Peyer's patch (tissue), 4 donors: ENCODE measurements around the gene HDC. TPM values are rescaled to one million over a fixed set of nuclear protein-coding genes. Genes with fewer than 3 reads are reported as not detected.
A peak's percentile ranks its signal among the peaks of the same experiment; 100 is the strongest.

Source experiments
- DNase-seq, 3 donors: peaks; one replicate each; pipeline ENCODE4 v3.0.0-alpha.2; 2017 to 2019
- H3K27ac ChIP-seq, 4 donors: fragments of 200-600 bp; sonication (generic); one replicate each; pipeline ENCODE4 v1.5.1; 2016 to 2019
- H3K27me3 ChIP-seq, 2 donors: fragments of 200-600 bp; sonication (generic); one replicate each; pipeline ENCODE4 v1.5.1; 2019
- H3K36me3 ChIP-seq, 3 donors: fragments of 200-600 bp; sonication (generic); one replicate each; pipeline ENCODE4 v1.5.1; 2016 to 2019
- H3K4me1 ChIP-seq, 4 donors: fragments of 200-600 bp; sonication (generic); one replicate each; pipeline ENCODE4 v1.5.1; 2016 to 2019
- H3K4me3 ChIP-seq, 4 donors: fragments of 200-600 bp; sonication (generic); 1 replicate in 3 of 4; 2 replicates in 1 of 4; pipeline ENCODE4 v1.5.1; 2016 to 2019; ENCODE audit warnings: mild to moderate bottlenecking in 1 of 4
- H3K9me3 ChIP-seq, 4 donors: fragments of 200-600 bp; sonication (generic); one replicate each; pipeline ENCODE4 v1.5.1; 2016 to 2019; ENCODE audit warnings: mild to moderate bottlenecking in 1 of 4
- POLR2A ChIP-seq, 2 donors: fragments of 450-650 bp; IDR thresholded peaks; one replicate each; pipeline ENCODE4 v1.5.1; 2017; ENCODE audit warnings: antibody characterized with exemption in 2 of 2, mild to moderate bottlenecking in 2 of 2, moderate library complexity in 2 of 2
- total RNA-seq, 4 donors: library from RNA; depleted of rRNA; stranded (reverse); fragments of >200 nt; gene quantifications; one replicate each; pipeline ENCODE4 v1.1.0, GENCODE V29; 2016
- TF ChIP-seq, protein P1 (sequence below), 6 experiments: fragments of 450-650 bp in 4 of 6; fragments of 200-600 bp in 2 of 6; sonication (generic) in 1 of 6; IDR thresholded peaks; one replicate each; pipeline ENCODE4 v1.5.1; 2017 to 2019; ENCODE audit warnings: antibody characterized with exemption in 6 of 6, mild to moderate bottlenecking in 3 of 6, moderate library complexity in 1 of 6

HDC gene
- total RNA-seq, 4 donors from 2014 or later = 0.80 to 21.5 (median 1.2) TPM; not detected in 1

DNA sequence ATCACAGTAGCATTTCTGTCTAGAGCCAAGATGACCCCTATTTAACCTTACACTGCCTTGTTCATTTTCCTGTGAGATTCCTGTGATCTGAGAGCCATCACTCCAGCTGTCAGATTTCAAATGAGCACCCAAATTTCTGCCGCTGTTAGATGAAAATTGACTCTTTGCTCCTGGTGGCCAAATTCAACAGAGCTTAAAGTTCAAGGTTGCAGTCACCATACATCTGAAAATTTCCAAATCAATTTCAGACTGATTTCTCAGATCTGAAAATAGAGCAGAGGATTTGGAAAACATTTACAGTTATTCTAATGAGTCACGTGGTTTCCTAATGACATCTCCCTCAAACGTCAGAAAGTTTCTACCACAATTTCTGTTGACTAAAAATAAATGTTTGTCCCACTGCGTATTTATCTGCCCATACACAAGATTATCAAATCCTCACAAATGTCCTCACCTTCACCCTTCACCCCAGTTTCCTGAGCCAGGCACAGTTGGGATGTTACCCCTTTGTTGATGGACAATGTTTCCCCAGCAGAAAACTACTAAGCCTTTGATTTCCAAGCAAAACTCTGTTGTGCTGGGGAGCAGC, 16.4 kb downstream of the HDC start:
- Histone ChIP-seq H3K27me3 (no peaks in the 10 kb centered on the region), H3K4me3 (no peak overlapping the region), H3K4me1 (peaks cover 0 to 9% (median 5%) of the 10 kb centered on the region in 4 donors), H3K9me3 (no peaks in the 10 kb centered on the region), H3K36me3 (no peaks in the 10 kb centered on the region), H3K27ac (no peak overlapping the region)
- TF ChIP-seq POLR2A (IDR thresholded peaks at IDR 0.05) = no peak
- TF ChIP-seq, protein P1, sequence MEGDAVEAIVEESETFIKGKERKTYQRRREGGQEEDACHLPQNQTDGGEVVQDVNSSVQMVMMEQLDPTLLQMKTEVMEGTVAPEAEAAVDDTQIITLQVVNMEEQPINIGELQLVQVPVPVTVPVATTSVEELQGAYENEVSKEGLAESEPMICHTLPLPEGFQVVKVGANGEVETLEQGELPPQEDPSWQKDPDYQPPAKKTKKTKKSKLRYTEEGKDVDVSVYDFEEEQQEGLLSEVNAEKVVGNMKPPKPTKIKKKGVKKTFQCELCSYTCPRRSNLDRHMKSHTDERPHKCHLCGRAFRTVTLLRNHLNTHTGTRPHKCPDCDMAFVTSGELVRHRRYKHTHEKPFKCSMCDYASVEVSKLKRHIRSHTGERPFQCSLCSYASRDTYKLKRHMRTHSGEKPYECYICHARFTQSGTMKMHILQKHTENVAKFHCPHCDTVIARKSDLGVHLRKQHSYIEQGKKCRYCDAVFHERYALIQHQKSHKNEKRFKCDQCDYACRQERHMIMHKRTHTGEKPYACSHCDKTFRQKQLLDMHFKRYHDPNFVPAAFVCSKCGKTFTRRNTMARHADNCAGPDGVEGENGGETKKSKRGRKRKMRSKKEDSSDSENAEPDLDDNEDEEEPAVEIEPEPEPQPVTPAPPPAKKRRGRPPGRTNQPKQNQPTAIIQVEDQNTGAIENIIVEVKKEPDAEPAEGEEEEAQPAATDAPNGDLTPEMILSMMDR (IDR thresholded peaks at IDR 0.05) = no peak
- no peak for DNase-seq

DNA sequence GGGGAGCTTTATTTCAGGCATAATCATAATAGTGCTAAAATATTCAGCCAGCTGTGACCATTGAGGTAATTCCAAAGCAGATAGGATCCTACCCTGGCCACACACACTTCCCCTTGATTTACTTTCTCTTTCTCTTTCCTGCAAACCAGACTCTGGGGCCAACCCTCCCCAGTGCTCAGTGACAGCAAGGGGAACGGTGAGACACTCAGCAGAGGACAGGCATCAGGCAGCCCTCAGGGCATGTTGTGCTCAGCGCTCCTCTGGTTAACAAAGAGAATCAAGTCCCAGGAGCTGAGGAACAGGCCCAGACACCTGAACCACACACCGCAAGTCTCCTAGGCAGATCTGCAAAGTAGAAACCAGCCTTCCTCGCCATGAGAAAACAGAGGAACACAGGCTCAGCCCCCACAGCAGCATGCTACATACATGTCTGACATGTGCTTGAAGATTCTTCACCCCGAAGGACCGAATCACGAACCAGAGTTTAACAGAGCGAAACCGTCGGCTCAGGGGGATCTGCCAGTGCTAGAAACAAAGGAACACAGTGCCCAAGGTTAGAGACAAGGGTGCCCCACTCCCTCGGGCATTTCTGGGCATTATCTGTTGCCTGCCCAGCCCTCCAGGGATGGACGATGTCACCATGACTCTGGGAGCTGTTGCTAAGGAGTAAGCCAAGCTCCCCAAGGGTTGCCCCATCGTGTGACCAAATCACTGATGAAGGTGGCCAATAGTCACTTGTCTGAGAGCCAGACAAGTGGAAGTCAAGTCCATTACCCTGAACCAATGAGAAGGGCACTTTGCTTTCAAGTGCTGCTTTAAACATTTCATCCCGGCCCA, 17.5 kb downstream of the HDC start:
- TF ChIP-seq, protein P1 (IDR thresholded peaks at IDR 0.05) = no peak
- DNase-seq = peak in 2 of 3 donors; percentile 72 to 79
- Histone ChIP-seq H3K9me3 (no peaks in the 10 kb centered on the region), H3K27ac (peak overlapping the region in 3 of 4 donors; percentile 49 to 66 (median 58)), H3K27me3 (no peaks in the 10 kb centered on the region), H3K36me3 (no peaks in the 10 kb centered on the region), H3K4me1 (peaks cover 0 to 9% (median 5%) of the 10 kb centered on the region in 4 donors), H3K4me3 (peak overlapping the region in 1 of 4 donors; percentile 25)

DNA sequence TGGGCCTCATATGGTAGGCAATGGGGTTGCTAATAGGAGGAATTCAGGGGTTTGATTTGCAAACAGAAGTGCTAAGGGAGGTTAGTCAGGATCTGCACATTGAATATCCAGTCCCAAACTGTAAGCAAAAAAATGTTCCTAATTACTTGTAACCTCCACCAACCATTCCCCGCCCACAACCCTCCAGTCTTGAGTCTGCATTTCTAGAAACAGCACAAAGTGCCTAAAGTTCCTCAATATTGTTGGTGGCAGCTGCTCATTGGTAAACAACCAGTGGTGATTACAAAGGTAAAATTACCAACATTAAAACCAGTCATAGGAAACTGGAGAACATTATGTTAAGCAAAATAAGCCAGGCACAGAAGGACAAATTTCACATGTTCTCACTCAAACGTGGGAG, 18.9 kb downstream of the HDC start:
- H3K9me3 ChIP-seq = no peaks in the 10 kb centered on the region
- peaks cover 0 to 9% (median 5%) of the 10 kb centered on the region in 4 donors for H3K4me1 ChIP-seq
- no peaks in the 10 kb centered on the region for H3K36me3 ChIP-seq
- no peak overlapping the region for H3K27ac ChIP-seq
- H3K27me3 ChIP-seq = no peaks in the 10 kb centered on the region
- TF ChIP-seq, protein P1 (IDR thresholded peaks at IDR 0.05) = no peak
- TF ChIP-seq POLR2A (IDR thresholded peaks at IDR 0.05) = no peak
- no peak overlapping the region for H3K4me3 ChIP-seq
- no peak for DNase-seq

DNA sequence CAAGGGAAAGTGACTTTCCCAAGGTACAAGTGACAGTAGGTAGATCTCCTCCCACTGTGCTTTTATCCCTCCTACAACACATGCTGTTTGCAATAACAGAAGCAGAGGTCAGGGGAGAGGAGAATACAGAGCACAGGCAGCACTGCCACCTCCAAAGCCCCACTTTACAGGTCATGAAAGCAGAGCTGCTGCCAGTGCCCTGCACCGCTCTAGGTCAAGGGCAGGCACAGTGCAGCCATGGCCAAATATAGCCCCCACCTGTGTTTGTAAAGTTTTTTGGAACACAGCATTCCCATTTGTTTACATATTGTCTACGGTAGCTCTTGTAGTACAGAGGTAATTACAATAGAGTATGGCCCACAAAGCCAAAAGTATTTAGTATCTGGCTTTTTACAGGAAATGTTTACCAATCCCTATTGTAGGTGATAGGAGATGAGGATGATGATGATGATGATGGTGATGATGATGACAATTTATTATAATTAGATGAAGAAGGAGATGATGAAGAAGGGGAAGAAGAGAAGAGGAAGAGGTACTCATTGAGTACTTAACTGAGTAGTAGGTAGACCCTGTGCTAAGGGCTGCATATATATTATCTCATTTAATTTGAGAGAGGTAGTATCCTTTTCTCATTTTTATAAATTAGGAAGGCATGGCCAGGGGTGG, 20.4 kb downstream of the HDC start:
- no peak for TF ChIP-seq POLR2A (IDR thresholded peaks at IDR 0.05)
- TF ChIP-seq, protein P1 (IDR thresholded peaks at IDR 0.05) = no peak
- Histone ChIP-seq H3K27ac (no peak overlapping the region), H3K36me3 (no peaks in the 10 kb centered on the region), H3K4me3 (no peak overlapping the region), H3K27me3 (no peaks in the 10 kb centered on the region), H3K9me3 (no peaks in the 10 kb centered on the region), H3K4me1 (peaks cover 0 to 9% (median 5%) of the 10 kb centered on the region in 4 donors)
- DNase-seq = no peak

DNA sequence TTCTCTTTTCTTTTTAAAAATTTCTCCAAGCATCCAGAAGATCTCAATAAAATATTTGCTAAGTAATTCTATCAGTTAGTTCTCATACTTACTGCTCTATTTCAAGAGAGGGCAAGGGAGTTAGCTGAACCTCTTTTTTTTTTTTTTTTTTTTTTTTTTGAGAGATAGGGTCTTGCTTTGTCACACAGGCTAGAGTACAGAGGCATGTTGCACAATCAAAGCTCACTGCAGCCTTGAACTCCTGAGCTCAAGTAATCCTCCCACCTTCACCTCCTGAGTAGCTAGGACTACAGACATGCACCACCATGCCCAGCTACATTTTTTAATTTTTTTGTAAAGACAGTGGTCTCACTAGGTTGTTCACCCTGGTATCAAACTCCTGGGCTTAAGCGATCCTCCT, 21.4 kb downstream of the HDC start:
- no peak overlapping the region for H3K4me3 ChIP-seq
- no peak overlapping the region for H3K27ac ChIP-seq
- no peaks in the 10 kb centered on the region for H3K36me3 ChIP-seq
- no peak for TF ChIP-seq POLR2A (IDR thresholded peaks at IDR 0.05)
- no peak for DNase-seq
- no peaks in the 10 kb centered on the region for H3K9me3 ChIP-seq
- peaks cover 0 to 9% (median 5%) of the 10 kb centered on the region in 4 donors for H3K4me1 ChIP-seq
- no peaks in the 10 kb centered on the region for H3K27me3 ChIP-seq
